GM23338 (cell line): Measurements from ENCODE around the gene KPTN.

Experiments used
- CTCF ChIP-seq, 2 experiments: fragments of 200-600 bp in 1 of 2; sonication (generic) in 1 of 2; conservative IDR thresholded peaks; 2 replicates each; pipeline versions ENCODE4 v1.5.1 to v1.6.1; 2016 to 2017; ENCODE audit warnings: antibody characterized with exemption in 2 of 2, low read depth in 2 of 2, mild to moderate bottlenecking in 2 of 2, moderate library complexity in 1 of 2
- EZH2 ChIP-seq: fragments of 200-600 bp; sonication (generic); IDR thresholded peaks from one replicate; pipeline ENCODE4 v1.8.0; 2017; ENCODE audit warnings: antibody characterized with exemption, mild to moderate bottlenecking, low read depth; ENCODE audit not compliant: unreplicated experiment
- EZH2phosphoT487 ChIP-seq: fragments of 200-600 bp; sonication (generic); IDR thresholded peaks from one replicate; pipeline ENCODE4 v1.8.1; 2018; ENCODE audit warnings: antibody characterized with exemption; ENCODE audit not compliant: unreplicated experiment
- JUNB ChIP-seq: IDR thresholded peaks from one replicate; pipeline ENCODE4 v1.6.1; 2016; ENCODE audit warnings: antibody characterized with exemption; ENCODE audit not compliant: unreplicated experiment
- NANOG ChIP-seq: IDR thresholded peaks from 2 replicates; pipeline ENCODE4 v1.6.1; 2016; ENCODE audit warnings: antibody characterized with exemption, borderline replicate concordance
- POLR2AphosphoS5 ChIP-seq: IDR thresholded peaks from 2 replicates; pipeline ENCODE4 v1.6.1; 2016; ENCODE audit warnings: antibody characterized with exemption, low read depth
- REST ChIP-seq: IDR thresholded peaks from one replicate; pipeline ENCODE4 v1.6.1; 2018; ENCODE audit warnings: antibody characterized with exemption; ENCODE audit not compliant: unreplicated experiment
- STAT1 ChIP-seq: IDR thresholded peaks from one replicate; pipeline ENCODE4 v1.6.1; 2016; ENCODE audit warnings: antibody characterized with exemption; ENCODE audit not compliant: unreplicated experiment
- ZNF462 ChIP-seq: fragments of 250-450 bp; sonication (Bioruptor Pico); IDR thresholded peaks from 2 replicates; pipeline ENCODE4 v1.5.0; 2020; ENCODE audit warnings: mild to moderate bottlenecking, moderate library complexity
- TF ChIP-seq, protein P1 (sequence below): IDR thresholded peaks from 2 replicates; pipeline ENCODE4 v1.6.1; 2016; ENCODE audit warnings: antibody characterized with exemption

DNA sequence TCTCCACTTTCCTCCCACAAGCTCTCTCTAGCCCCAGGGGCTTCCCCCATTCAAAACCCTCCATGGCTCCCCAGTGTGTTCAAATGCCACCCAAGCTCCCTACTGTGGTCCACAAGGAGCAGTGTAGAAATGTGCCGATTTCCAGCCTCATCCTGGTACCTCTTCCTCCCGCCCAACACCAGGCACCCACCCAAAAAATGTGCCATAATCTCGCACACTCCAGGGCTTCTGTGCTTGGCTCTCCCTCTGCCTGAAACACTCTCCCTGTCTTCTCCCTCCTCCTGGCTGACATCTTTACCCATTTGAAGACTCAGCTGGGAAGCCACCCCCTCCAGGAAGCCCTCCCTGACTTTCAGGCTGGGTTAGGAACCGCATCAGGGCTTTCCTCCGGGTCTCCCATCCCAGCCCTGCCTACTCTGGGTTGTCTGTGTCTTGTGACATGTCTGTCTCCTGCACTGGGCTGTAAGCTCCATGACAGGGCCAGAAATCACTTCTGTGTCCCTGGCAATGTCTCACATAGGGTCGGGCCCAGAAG is 48.1 kb downstream of the KPTN start:
- TF ChIP-seq JUNB (no peak), POLR2AphosphoS5 (no peak), CTCF (conservative IDR thresholded peaks at IDR 0.05; ENCODE audit: low read depth in 2 of 2) (no peak), STAT1 (no peak), ZNF462 (no peak), EZH2 (no peak), REST (no peak), EZH2phosphoT487 (no peak), NANOG (no peak)
- TF ChIP-seq, protein P1, sequence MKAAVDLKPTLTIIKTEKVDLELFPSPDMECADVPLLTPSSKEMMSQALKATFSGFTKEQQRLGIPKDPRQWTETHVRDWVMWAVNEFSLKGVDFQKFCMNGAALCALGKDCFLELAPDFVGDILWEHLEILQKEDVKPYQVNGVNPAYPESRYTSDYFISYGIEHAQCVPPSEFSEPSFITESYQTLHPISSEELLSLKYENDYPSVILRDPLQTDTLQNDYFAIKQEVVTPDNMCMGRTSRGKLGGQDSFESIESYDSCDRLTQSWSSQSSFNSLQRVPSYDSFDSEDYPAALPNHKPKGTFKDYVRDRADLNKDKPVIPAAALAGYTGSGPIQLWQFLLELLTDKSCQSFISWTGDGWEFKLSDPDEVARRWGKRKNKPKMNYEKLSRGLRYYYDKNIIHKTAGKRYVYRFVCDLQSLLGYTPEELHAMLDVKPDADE: no peak
